ENCODE measurements around the gene NUP62CL.
"Not testable (repeated sequence)": the region's sequence is repeated elsewhere in the genome, so short reads cannot be mapped to it uniquely, and the experiment has no call there.

The NUP62CL gene

GRCh38 chrX:107168257-107168656, 38.0 kb downstream of the NUP62CL start:
- TF ChIP-seq GATA1 (IDR thresholded peaks at IDR 0.05; ENCODE audit: low read depth, low read length): no peak
- no peak for TF ChIP-seq POLR2A (IDR thresholded peaks at IDR 0.05; ENCODE audit: low read length)
- DNase-seq: peak; percentile 63 to 84

GRCh38 chrX:107167163-107167921, 38.9 kb downstream of the NUP62CL start:
- no peak for TF ChIP-seq GATA1 (IDR thresholded peaks at IDR 0.05; ENCODE audit: low read depth, low read length)
- TF ChIP-seq POLR2A (IDR thresholded peaks at IDR 0.05; ENCODE audit: low read length): no peak
- DNase-seq: peak; percentile 23 to 28

GRCh38 chrX:107157618-107158017, 48.6 kb downstream of the NUP62CL start:
- DNase-seq: not testable (repeated sequence)

GRCh38 chrX:107155621-107156430, 50.4 kb downstream of the NUP62CL start:
- not testable (repeated sequence) for DNase-seq

- peak; percentile 4 to 16 for DNase-seq
- TF ChIP-seq POLR2A (IDR thresholded peaks at IDR 0.05; ENCODE audit: low read length) (no peak), GATA1 (IDR thresholded peaks at IDR 0.05; ENCODE audit: low read depth, low read length) (no peak)
These were observed 51.2 kb downstream of the NUP62CL start for GRCh38 chrX:107154787-107155620.

- TF ChIP-seq GATA1 (IDR thresholded peaks at IDR 0.05; ENCODE audit: low read depth, low read length) (no peak), POLR2A (IDR thresholded peaks at IDR 0.05; ENCODE audit: low read length) (no peak)
- DNase-seq: peak; percentile 59 to 80
These were observed 53.2 kb downstream of the NUP62CL start for GRCh38 chrX:107153005-107153404.

GRCh38 chrX:107146670-107147069, 59.6 kb downstream of the NUP62CL start:
- TF ChIP-seq POLR2A (IDR thresholded peaks at IDR 0.05; ENCODE audit: low read length) (no peak), GATA1 (IDR thresholded peaks at IDR 0.05; ENCODE audit: low read depth, low read length) (no peak)
- peak; percentile 4 to 12 for DNase-seq

GRCh38 chrX:107135965-107136307, 70.3 kb downstream of the NUP62CL start:
- TF ChIP-seq POLR2A (IDR thresholded peaks at IDR 0.05; ENCODE audit: low read length) (no peak), GATA1 (IDR thresholded peaks at IDR 0.05; ENCODE audit: low read depth, low read length) (no peak)
- no peak for DNase-seq

- DNase-seq: peak in 1 of 2 experiments; percentile 6
- TF ChIP-seq GATA1 (IDR thresholded peaks at IDR 0.05; ENCODE audit: low read depth, low read length): no peak
- no peak for TF ChIP-seq POLR2A (IDR thresholded peaks at IDR 0.05; ENCODE audit: low read length)
These were observed 70.9 kb downstream of the NUP62CL start for GRCh38 chrX:107135049-107135964.

- TF ChIP-seq POLR2A (IDR thresholded peaks at IDR 0.05; ENCODE audit: low read length): no peak
- no peak for TF ChIP-seq GATA1 (IDR thresholded peaks at IDR 0.05; ENCODE audit: low read depth, low read length)
- no peak for DNase-seq
These were observed 82.5 kb downstream of the NUP62CL start for GRCh38 chrX:107123750-107124149.

GRCh38 chrX:107119283-107119682, 87.0 kb downstream of the NUP62CL start:
- TF ChIP-seq POLR2A (IDR thresholded peaks at IDR 0.05; ENCODE audit: low read length) (no peak), GATA1 (IDR thresholded peaks at IDR 0.05; ENCODE audit: low read depth, low read length) (no peak)
- peak in 1 of 2 experiments; percentile 13 for DNase-seq

- peak; percentile 49 for TF ChIP-seq POLR2A (IDR thresholded peaks at IDR 0.05; ENCODE audit: low read length)
- no peak for TF ChIP-seq GATA1 (IDR thresholded peaks at IDR 0.05; ENCODE audit: low read depth, low read length)
- DNase-seq: peak; percentile 83 to 84
These were observed 87.7 kb downstream of the NUP62CL start, which contains the start of gene RBM41 for GRCh38 chrX:107118322-107119147. TSS of gene RBM41 (minus strand) at chrX:107118822. CDS start at chrX:107118773, 49 bp downstream.

Measured in erythroblast (primary cell).